Stimulated activated CD4-positive, alpha-beta T cell treated with anti-CD3 and anti-CD28 coated beads, Interleukin-12 subunit alpha, Interleukin-12 subunit beta, amount 100 ng/mL, for 24 hours (primary cell): Measurements from ENCODE around the gene KCNJ2.

ENCODE experiments used
- DNase-seq, 2 experiments: peaks; one replicate each; pipeline ENCODE4 v3.0.0-alpha.2; 2020; ENCODE audit warnings: low read depth in 2 of 2

The KCNJ2 gene

GRCh38 chr17:70202840-70203239 is 33.5 kb downstream of the KCNJ2 start:
- no peak for DNase-seq

- DNase-seq: no peak
Measured at GRCh38 chr17:70204431-70204830, 35.1 kb downstream of the KCNJ2 start.

- DNase-seq: no peak
Measured at GRCh38 chr17:70205401-70205800, 36.1 kb downstream of the KCNJ2 start.

- DNase-seq: no peak
Measured at GRCh38 chr17:70206361-70207010, 37.2 kb downstream of the KCNJ2 start.

- DNase-seq: no peak
Measured at GRCh38 chr17:70207184-70207583, 37.9 kb downstream of the KCNJ2 start.

- DNase-seq: no peak
Measured at GRCh38 chr17:70208080-70208794, 38.9 kb downstream of the KCNJ2 start.

- no peak for DNase-seq
Measured at GRCh38 chr17:70208825-70209555, 39.7 kb downstream of the KCNJ2 start.

- no peak for DNase-seq
Measured at GRCh38 chr17:70215656-70216055, 46.3 kb downstream of the KCNJ2 start.

GRCh38 chr17:70217571-70217970 is 48.2 kb downstream of the KCNJ2 start:
- no peak for DNase-seq

- no peak for DNase-seq
Measured at GRCh38 chr17:70225276-70225675, 55.9 kb downstream of the KCNJ2 start.
